A549 (cell line): ENCODE measurements around the gene KLHL29.

ENCODE experiments used
- CEBPB ChIP-seq, 2 experiments: fragments of >200 bp in 1 of 2; sonication (Bioruptor Twin) in 1 of 2; formaldehyde crosslinking in 1 of 2; IDR thresholded peaks; 2 replicates each; pipeline ENCODE4 v1.6.1; 2012 to 2016
- CHD2 ChIP-seq: fragments of 150-350 bp; IDR thresholded peaks from 2 replicates; pipeline ENCODE4 v1.6.1; 2014; ENCODE audit warnings: low read length; ENCODE audit not compliant: partially characterized antibody
- HOXA7 ChIP-seq: fragments of 250-450 bp; sonication (Bioruptor Pico); IDR thresholded peaks from 2 replicates; pipeline ENCODE4 v1.5.0; 2020; ENCODE audit warnings: mild to moderate bottlenecking, moderate library complexity
- JUN ChIP-seq, 2 experiments: fragments of >200 bp; sonication (Bioruptor Twin); formaldehyde crosslinking; IDR thresholded peaks; 2 replicates in 1 of 2; 3 replicates in 1 of 2; pipeline ENCODE4 v1.6.1; 2016 to 2017
- KDM1A ChIP-seq: fragments of 200-600 bp; sonication (generic); IDR thresholded peaks from 2 replicates; pipeline ENCODE4 v1.6.1; 2016; ENCODE audit warnings: low read depth, mild to moderate bottlenecking
- RAD21 ChIP-seq, 2 experiments: fragments of >200 bp in 1 of 2; sonication (Bioruptor Twin) in 1 of 2; formaldehyde crosslinking in 1 of 2; IDR thresholded peaks in 1 of 2; conservative IDR thresholded peaks in 1 of 2; 2 replicates in 1 of 2; 3 replicates in 1 of 2; pipeline ENCODE4 v1.6.1; 2012 to 2018; ENCODE audit warnings: inconsistent platforms in 1 of 2
- RCOR1 ChIP-seq: fragments of 150-350 bp; IDR thresholded peaks from 2 replicates; pipeline ENCODE4 v1.6.1; 2014; ENCODE audit warnings: antibody characterized with exemption, low read length, low read depth
- TF ChIP-seq, protein P1 (sequence below): fragments of >200 bp; sonication (Bioruptor Twin); formaldehyde crosslinking; IDR thresholded peaks from 3 replicates; pipeline ENCODE4 v1.5.1; 2016
- TF ChIP-seq, protein P2 (sequence below): fragments of 200-600 bp; sonication (generic); IDR thresholded peaks from 2 replicates; pipeline ENCODE4 v1.6.1; 2016; ENCODE audit warnings: antibody characterized with exemption, mild to moderate bottlenecking, moderate library complexity

DNA sequence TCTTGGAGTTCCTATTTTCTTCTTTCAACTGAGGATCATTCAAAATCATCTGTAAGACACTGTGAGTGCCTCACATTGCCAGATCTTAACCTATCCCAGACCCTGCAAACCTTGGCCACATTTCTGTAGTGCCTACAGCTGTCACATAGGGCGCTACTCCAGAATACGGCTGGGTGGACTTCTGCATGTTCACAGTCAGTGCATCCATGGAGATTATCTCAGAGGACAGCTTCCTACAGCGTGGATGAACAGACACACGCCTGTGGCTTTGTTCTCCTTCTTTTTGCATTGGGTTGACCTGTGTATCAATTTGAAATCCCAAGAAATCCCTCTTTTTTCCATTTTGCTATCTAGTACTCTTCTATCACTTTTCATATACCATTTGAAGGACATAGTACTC, 1.9 kb upstream of the KLHL29 start:
- TF ChIP-seq HOXA7 (CRISPR knock-in tag) (no peak), JUN (IDR thresholded peaks at IDR 0.05) (no peak), KDM1A (no peak), RCOR1 (no peak), CHD2 (no peak), CEBPB (IDR thresholded peaks at IDR 0.05) (no peak), RAD21 (conservative IDR thresholded peaks at IDR 0.05 in 1 of 2, IDR thresholded peaks at IDR 0.05 in 1 of 2) (no peak)
- TF ChIP-seq, protein P1, sequence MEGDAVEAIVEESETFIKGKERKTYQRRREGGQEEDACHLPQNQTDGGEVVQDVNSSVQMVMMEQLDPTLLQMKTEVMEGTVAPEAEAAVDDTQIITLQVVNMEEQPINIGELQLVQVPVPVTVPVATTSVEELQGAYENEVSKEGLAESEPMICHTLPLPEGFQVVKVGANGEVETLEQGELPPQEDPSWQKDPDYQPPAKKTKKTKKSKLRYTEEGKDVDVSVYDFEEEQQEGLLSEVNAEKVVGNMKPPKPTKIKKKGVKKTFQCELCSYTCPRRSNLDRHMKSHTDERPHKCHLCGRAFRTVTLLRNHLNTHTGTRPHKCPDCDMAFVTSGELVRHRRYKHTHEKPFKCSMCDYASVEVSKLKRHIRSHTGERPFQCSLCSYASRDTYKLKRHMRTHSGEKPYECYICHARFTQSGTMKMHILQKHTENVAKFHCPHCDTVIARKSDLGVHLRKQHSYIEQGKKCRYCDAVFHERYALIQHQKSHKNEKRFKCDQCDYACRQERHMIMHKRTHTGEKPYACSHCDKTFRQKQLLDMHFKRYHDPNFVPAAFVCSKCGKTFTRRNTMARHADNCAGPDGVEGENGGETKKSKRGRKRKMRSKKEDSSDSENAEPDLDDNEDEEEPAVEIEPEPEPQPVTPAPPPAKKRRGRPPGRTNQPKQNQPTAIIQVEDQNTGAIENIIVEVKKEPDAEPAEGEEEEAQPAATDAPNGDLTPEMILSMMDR = no peak
- TF ChIP-seq, protein P2, sequence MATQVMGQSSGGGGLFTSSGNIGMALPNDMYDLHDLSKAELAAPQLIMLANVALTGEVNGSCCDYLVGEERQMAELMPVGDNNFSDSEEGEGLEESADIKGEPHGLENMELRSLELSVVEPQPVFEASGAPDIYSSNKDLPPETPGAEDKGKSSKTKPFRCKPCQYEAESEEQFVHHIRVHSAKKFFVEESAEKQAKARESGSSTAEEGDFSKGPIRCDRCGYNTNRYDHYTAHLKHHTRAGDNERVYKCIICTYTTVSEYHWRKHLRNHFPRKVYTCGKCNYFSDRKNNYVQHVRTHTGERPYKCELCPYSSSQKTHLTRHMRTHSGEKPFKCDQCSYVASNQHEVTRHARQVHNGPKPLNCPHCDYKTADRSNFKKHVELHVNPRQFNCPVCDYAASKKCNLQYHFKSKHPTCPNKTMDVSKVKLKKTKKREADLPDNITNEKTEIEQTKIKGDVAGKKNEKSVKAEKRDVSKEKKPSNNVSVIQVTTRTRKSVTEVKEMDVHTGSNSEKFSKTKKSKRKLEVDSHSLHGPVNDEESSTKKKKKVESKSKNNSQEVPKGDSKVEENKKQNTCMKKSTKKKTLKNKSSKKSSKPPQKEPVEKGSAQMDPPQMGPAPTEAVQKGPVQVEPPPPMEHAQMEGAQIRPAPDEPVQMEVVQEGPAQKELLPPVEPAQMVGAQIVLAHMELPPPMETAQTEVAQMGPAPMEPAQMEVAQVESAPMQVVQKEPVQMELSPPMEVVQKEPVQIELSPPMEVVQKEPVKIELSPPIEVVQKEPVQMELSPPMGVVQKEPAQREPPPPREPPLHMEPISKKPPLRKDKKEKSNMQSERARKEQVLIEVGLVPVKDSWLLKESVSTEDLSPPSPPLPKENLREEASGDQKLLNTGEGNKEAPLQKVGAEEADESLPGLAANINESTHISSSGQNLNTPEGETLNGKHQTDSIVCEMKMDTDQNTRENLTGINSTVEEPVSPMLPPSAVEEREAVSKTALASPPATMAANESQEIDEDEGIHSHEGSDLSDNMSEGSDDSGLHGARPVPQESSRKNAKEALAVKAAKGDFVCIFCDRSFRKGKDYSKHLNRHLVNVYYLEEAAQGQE = no peak
